Measurements from ENCODE around the gene ADAMTS17.

The ADAMTS17 gene

GRCh38 chr15:100121285-100121684, 220.5 kb downstream of the ADAMTS17 start:
- no peak overlapping the region for H3K18ac ChIP-seq (ENCODE audit: low read length)
- peaks cover 11% of the 10 kb centered on the region for H3K9me3 ChIP-seq (ENCODE audit: insufficient read depth, low read depth, low read length)
- no peak overlapping the region for H2AFZ ChIP-seq (ENCODE audit: insufficient read depth, low read length, poor library complexity)
- H3K36me3 ChIP-seq (ENCODE audit: control insufficient read depth in 1 of 2, insufficient read depth in 2 of 2, low read length in 2 of 2), result no peaks in the 10 kb centered on the region
- no peak overlapping the region for H4K8ac ChIP-seq (ENCODE audit: low read depth, low read length)
- H4K12ac ChIP-seq (ENCODE audit: low read depth, low read length), result no peak overlapping the region
- no peak overlapping the region for H3K9ac ChIP-seq (ENCODE audit: low read length)
- H3K14ac ChIP-seq (ENCODE audit: low read length), result no peak overlapping the region
- H2AK5ac ChIP-seq (ENCODE audit: low read length), result no peak overlapping the region
- no peak overlapping the region for H4K91ac ChIP-seq (ENCODE audit: low read depth, low read length)
- no peak overlapping the region for H2BK12ac ChIP-seq (ENCODE audit: low read length)
- no peaks in the 10 kb centered on the region for H3K4me1 ChIP-seq (ENCODE audit: control insufficient read depth in 1 of 2, insufficient read depth in 2 of 2, low read length in 2 of 2)
- no peaks in the 10 kb centered on the region for H3K79me1 ChIP-seq (ENCODE audit: low read length)
- no peak overlapping the region for H3K23ac ChIP-seq (ENCODE audit: low read length)
- WGBS (ENCODE audit: extremely low coverage, insufficient coverage, insufficient read length), result no CpG with 5 or more reads among the region's 2 CpGs
- H3K79me2 ChIP-seq (ENCODE audit: control insufficient read depth, insufficient read depth, low read length, poor library complexity), result no peaks in the 10 kb centered on the region
- H3K27me3 ChIP-seq (ENCODE audit: insufficient read depth, low read length), result no peaks in the 10 kb centered on the region
- H3K4me2 ChIP-seq (ENCODE audit: low read length), result no peak overlapping the region
- H2BK120ac ChIP-seq (ENCODE audit: insufficient read depth, low read length, poor library complexity), result no peak overlapping the region
- no peak overlapping the region for H3K27ac ChIP-seq (ENCODE audit: low read depth, low read length)
- H2BK5ac ChIP-seq (ENCODE audit: low read depth, low read length, poor library complexity), result no peak overlapping the region
- no peak overlapping the region for H3K4me3 ChIP-seq (ENCODE audit: low read depth, low read length)
- no peak for DNase-seq
- no peak overlapping the region for H3K4ac ChIP-seq (ENCODE audit: low read depth, low read length)

- Histone ChIP-seq H4K91ac (ENCODE audit: low read depth, low read length) (no peak overlapping the region), H3K27me3 (ENCODE audit: insufficient read depth, low read length) (no peaks in the 10 kb centered on the region), H2AK5ac (ENCODE audit: low read length) (no peak overlapping the region), H3K79me2 (ENCODE audit: control insufficient read depth, insufficient read depth, low read length, poor library complexity) (no peaks in the 10 kb centered on the region), H3K14ac (ENCODE audit: low read length) (no peak overlapping the region), H3K27ac (ENCODE audit: low read depth, low read length) (no peak overlapping the region), H3K36me3 (ENCODE audit: control insufficient read depth in 1 of 2, insufficient read depth in 2 of 2, low read length in 2 of 2) (no peaks in the 10 kb centered on the region), H2BK5ac (ENCODE audit: low read depth, low read length, poor library complexity) (no peak overlapping the region), H2AFZ (ENCODE audit: insufficient read depth, low read length, poor library complexity) (no peak overlapping the region), H3K4me2 (ENCODE audit: low read length) (no peak overlapping the region), H4K8ac (ENCODE audit: low read depth, low read length) (no peak overlapping the region), H3K4ac (ENCODE audit: low read depth, low read length) (no peak overlapping the region), H3K23ac (ENCODE audit: low read length) (no peak overlapping the region), H4K12ac (ENCODE audit: low read depth, low read length) (no peak overlapping the region), H3K9ac (ENCODE audit: low read length) (no peak overlapping the region), H2BK120ac (ENCODE audit: insufficient read depth, low read length, poor library complexity) (no peak overlapping the region), H3K9me3 (ENCODE audit: insufficient read depth, low read depth, low read length) (peaks cover 9% of the 10 kb centered on the region), H3K4me1 (ENCODE audit: control insufficient read depth in 1 of 2, insufficient read depth in 2 of 2, low read length in 2 of 2) (no peaks in the 10 kb centered on the region), H2BK12ac (ENCODE audit: low read length) (no peak overlapping the region), H3K18ac (ENCODE audit: low read length) (no peak overlapping the region), H3K79me1 (ENCODE audit: low read length) (no peaks in the 10 kb centered on the region), H3K4me3 (ENCODE audit: low read depth, low read length) (no peak overlapping the region)
- DNase-seq, result no peak
- no CpG with 5 or more reads among the region's 1 CpG for WGBS (ENCODE audit: extremely low coverage, insufficient coverage, insufficient read length)
These were observed 221.7 kb downstream of the ADAMTS17 start for GRCh38 chr15:100120111-100120510.

DNA sequence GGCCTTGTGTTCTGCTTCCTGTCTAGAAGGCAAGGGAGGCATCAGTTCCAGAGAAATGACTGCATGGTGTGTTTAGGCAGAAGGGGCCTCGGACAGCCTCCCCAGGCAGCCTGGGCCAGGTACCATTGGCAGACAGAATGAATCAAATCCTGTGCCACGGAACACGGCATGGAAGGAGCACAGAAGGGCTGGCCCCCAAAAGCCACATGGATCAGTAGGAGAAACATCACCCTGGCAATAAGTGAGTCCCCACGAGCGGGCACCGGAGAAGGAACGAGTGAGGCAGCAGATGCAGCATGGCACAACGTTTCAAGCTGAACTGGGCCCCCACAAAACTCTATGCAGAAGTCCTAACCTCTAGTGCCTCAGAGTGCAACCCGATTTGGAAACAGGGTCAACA, 223.2 kb downstream of the ADAMTS17 start:
- H3K18ac ChIP-seq (ENCODE audit: low read length), result no peak overlapping the region
- no peak overlapping the region for H3K27ac ChIP-seq (ENCODE audit: low read depth, low read length)
- no peaks in the 10 kb centered on the region for H3K36me3 ChIP-seq (ENCODE audit: control insufficient read depth in 1 of 2, insufficient read depth in 2 of 2, low read length in 2 of 2)
- H3K4me3 ChIP-seq (ENCODE audit: low read depth, low read length), result no peak overlapping the region
- no peak overlapping the region for H3K23ac ChIP-seq (ENCODE audit: low read length)
- no peak overlapping the region for H4K8ac ChIP-seq (ENCODE audit: low read depth, low read length)
- no peak overlapping the region for H2BK5ac ChIP-seq (ENCODE audit: low read depth, low read length, poor library complexity)
- no peak overlapping the region for H3K14ac ChIP-seq (ENCODE audit: low read length)
- H2AFZ ChIP-seq (ENCODE audit: insufficient read depth, low read length, poor library complexity), result no peak overlapping the region
- no peaks in the 10 kb centered on the region for H3K27me3 ChIP-seq (ENCODE audit: insufficient read depth, low read length)
- no peak overlapping the region for H2BK12ac ChIP-seq (ENCODE audit: low read length)
- no peaks in the 10 kb centered on the region for H3K79me1 ChIP-seq (ENCODE audit: low read length)
- no peak overlapping the region for H3K4me2 ChIP-seq (ENCODE audit: low read length)
- no peak overlapping the region for H4K12ac ChIP-seq (ENCODE audit: low read depth, low read length)
- H3K4me1 ChIP-seq (ENCODE audit: control insufficient read depth in 1 of 2, insufficient read depth in 2 of 2, low read length in 2 of 2), result peaks cover 0 to 5% of the 10 kb centered on the region in 2 experiments
- H3K79me2 ChIP-seq (ENCODE audit: control insufficient read depth, insufficient read depth, low read length, poor library complexity), result no peaks in the 10 kb centered on the region
- no peak overlapping the region for H3K9ac ChIP-seq (ENCODE audit: low read length)
- H2AK5ac ChIP-seq (ENCODE audit: low read length), result no peak overlapping the region
- no peak for DNase-seq
- no peak overlapping the region for H4K91ac ChIP-seq (ENCODE audit: low read depth, low read length)
- H3K4ac ChIP-seq (ENCODE audit: low read depth, low read length), result no peak overlapping the region
- H2BK120ac ChIP-seq (ENCODE audit: insufficient read depth, low read length, poor library complexity), result no peak overlapping the region
- no CpG with 5 or more reads among the region's 9 CpGs for WGBS (ENCODE audit: extremely low coverage, insufficient coverage, insufficient read length)
- peaks cover 9% of the 10 kb centered on the region for H3K9me3 ChIP-seq (ENCODE audit: insufficient read depth, low read depth, low read length)

DNA sequence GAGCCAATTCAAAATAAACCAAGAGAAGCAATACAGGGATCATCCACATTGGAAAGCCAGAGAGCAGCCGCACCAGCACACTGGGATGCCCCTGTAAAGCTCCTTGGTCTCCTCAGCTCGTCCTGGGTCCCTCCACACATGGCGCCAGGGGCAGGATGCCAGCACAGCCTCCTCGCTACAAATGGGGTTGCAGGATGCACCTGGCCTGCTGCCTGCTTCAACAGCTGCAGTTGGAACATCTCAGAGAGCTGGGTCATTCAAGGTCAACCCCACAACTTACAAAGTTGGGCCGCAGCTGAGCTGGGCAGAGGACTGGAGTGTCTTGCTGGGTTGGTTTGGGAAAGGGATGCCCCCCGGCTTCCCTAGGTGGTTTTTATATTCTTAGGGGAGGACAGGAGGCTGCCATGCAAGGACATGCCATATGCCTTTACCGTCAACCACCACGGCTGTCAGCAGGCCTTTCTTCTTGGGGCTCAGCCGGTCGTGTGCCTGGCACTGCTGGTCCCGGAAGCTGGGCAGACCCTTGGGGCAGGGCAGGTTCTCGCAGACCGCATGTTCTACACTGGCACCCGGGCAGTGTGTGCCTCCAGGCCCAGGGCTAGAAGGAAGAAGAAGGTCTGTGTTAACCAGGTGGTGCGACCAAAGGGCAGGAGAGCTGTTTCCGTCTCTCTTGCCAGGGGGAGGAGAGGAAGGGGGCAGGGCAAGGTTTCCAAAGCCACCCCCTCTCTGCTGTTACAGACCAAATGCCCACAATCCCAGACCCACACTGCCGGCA, 225.2 kb downstream of the ADAMTS17 start:
- H3K36me3 ChIP-seq (ENCODE audit: control insufficient read depth in 1 of 2, insufficient read depth in 2 of 2, low read length in 2 of 2), result no peaks in the 10 kb centered on the region
- no peak overlapping the region for H2BK12ac ChIP-seq (ENCODE audit: low read length)
- H3K27ac ChIP-seq (ENCODE audit: low read depth, low read length), result no peak overlapping the region
- peaks cover 0 to 5% of the 10 kb centered on the region in 2 experiments for H3K4me1 ChIP-seq (ENCODE audit: control insufficient read depth in 1 of 2, insufficient read depth in 2 of 2, low read length in 2 of 2)
- no peak overlapping the region for H4K91ac ChIP-seq (ENCODE audit: low read depth, low read length)
- H3K23ac ChIP-seq (ENCODE audit: low read length), result no peak overlapping the region
- no peaks in the 10 kb centered on the region for H3K79me1 ChIP-seq (ENCODE audit: low read length)
- no peak overlapping the region for H2AK5ac ChIP-seq (ENCODE audit: low read length)
- DNase-seq, result no peak
- H2BK5ac ChIP-seq (ENCODE audit: low read depth, low read length, poor library complexity), result no peak overlapping the region
- no peak overlapping the region for H3K9ac ChIP-seq (ENCODE audit: low read length)
- no peaks in the 10 kb centered on the region for H3K79me2 ChIP-seq (ENCODE audit: control insufficient read depth, insufficient read depth, low read length, poor library complexity)
- no CpG with 5 or more reads among the region's 17 CpGs for WGBS (ENCODE audit: extremely low coverage, insufficient coverage, insufficient read length)
- no peak overlapping the region for H2AFZ ChIP-seq (ENCODE audit: insufficient read depth, low read length, poor library complexity)
- H4K12ac ChIP-seq (ENCODE audit: low read depth, low read length), result no peak overlapping the region
- no peak overlapping the region for H3K4me2 ChIP-seq (ENCODE audit: low read length)
- H3K4ac ChIP-seq (ENCODE audit: low read depth, low read length), result no peak overlapping the region
- H3K14ac ChIP-seq (ENCODE audit: low read length), result no peak overlapping the region
- H3K9me3 ChIP-seq (ENCODE audit: insufficient read depth, low read depth, low read length), result peaks cover 5% of the 10 kb centered on the region
- no peak overlapping the region for H2BK120ac ChIP-seq (ENCODE audit: insufficient read depth, low read length, poor library complexity)
- H3K27me3 ChIP-seq (ENCODE audit: insufficient read depth, low read length), result no peaks in the 10 kb centered on the region
- no peak overlapping the region for H3K4me3 ChIP-seq (ENCODE audit: low read depth, low read length)
- no peak overlapping the region for H3K18ac ChIP-seq (ENCODE audit: low read length)
- H4K8ac ChIP-seq (ENCODE audit: low read depth, low read length), result no peak overlapping the region
